GM12874 (cell line): ENCODE measurements around the gene SLC5A11.

Experiments
- CTCF ChIP-seq: IDR thresholded peaks from 2 replicates; pipeline ENCODE4 v1.5.1; 2011; ENCODE audit warnings: low read depth, mild to moderate bottlenecking, control low read depth, low read length, moderate library complexity; ENCODE audit not compliant: insufficient read depth

The SLC5A11 gene

GRCh38 chr16:24946155-24946554 is 100.4 kb downstream of the SLC5A11 start:
- no peak for TF ChIP-seq CTCF

DNA sequence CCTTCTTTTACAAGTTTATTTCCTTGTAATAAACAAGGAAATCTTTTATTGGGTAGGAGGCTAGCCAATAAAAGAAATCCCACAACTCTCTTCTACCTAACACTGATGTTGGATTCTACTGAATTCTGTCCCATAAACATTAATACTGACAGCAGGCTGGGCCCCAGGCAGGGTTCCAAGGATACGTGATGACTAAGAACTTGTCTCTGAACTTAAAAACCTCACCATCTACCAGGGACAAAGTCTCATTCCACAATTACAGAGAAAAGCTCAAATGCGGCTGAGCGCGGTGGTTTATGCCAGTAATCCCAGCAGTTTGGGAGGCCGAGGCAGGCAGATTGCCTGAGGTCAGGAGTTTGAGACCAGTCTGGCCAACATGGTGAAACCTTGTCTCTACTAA is 104.5 kb downstream of the SLC5A11 start:
- TF ChIP-seq CTCF: no peak

GRCh38 chr16:24953306-24953705 is 107.5 kb downstream of the SLC5A11 start:
- no peak for TF ChIP-seq CTCF

- no peak for TF ChIP-seq CTCF
These were observed 108.0 kb downstream of the SLC5A11 start for GRCh38 chr16:24953721-24954120.

GRCh38 chr16:24954137-24954536 is 108.4 kb downstream of the SLC5A11 start:
- TF ChIP-seq CTCF: no peak

DNA sequence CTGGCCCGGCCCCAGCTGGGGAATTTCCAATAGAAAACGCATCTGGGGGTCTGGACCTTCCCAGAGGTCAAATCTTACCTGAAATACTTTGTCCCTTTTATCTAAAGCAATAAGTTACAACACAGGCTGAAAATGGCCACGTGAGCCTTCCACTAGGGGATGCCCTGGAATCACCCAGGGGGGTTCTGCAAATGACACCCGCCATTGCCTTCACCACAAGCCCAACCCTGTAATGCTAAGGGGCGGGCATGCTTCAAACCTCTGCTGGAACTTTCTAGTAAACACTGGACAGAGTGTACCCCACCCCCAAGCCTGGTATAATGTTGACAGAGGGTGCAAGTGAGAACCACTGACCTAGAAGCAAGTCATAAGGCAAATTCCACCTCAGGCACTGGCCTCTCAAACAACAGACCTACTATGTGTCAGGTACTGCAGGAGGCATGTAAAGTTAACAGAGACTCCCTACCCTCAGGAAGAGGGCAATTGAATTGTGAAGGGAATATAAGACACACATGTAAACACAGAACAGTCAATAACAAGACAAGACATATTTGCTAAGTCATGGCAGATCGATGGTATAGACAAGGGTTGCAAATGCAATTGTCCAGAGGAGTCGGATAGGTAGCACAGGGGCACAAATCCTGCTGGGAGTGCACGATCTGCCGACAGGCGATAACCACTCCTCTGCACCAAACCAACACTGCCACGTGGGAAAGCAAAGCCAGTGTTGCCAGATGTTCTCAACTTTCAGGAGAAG is 110.4 kb downstream of the SLC5A11 start:
- no peak for TF ChIP-seq CTCF

DNA sequence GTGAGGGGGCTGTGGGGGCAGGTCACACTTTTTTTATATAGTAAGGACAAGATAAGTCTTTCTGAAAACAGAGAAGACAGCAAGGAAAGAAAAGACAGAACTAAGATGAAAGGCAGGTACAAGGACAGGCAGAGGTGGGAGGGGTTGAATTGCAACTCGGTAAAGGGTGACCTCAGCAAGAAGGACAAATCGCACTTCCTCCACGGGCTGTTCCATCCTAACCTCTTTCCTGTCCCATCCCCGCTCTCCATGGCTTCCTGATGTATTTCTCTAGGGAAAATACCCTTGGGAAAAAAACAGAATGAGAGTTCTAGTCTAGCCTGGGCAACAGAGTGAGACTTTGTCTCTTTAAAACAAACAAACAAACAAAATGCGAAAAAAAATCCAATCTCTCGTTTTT is 112.1 kb downstream of the SLC5A11 start:
- TF ChIP-seq CTCF: no peak
